Endometrial microvascular endothelial cells (primary cell): ENCODE results near the gene ANKRD16. TPM values are rescaled to one million over a fixed set of nuclear protein-coding genes. Genes with fewer than 3 reads are reported as not detected.

Experiments used
- in situ Hi-C: cut with HindIII; loops from 2 replicates; pipeline ENCODE4 v1.10.0; 2017; ENCODE audit warnings: low sequenced_read_pairs, low pct_unique_long_range_greater_than_20kb; ENCODE audit errors: inconsistent ontology term
- total RNA-seq: library from RNA; depleted of rRNA; stranded (reverse); fragments of >200 nt; gene quantifications from one replicate; pipeline ENCODE4 v1.2.3, GENCODE V29; 2015; ENCODE audit errors: inconsistent ontology term

The ANKRD16 gene
- total RNA-seq, 1 donor from 2014 or later, result 3.6 TPM

DNA sequence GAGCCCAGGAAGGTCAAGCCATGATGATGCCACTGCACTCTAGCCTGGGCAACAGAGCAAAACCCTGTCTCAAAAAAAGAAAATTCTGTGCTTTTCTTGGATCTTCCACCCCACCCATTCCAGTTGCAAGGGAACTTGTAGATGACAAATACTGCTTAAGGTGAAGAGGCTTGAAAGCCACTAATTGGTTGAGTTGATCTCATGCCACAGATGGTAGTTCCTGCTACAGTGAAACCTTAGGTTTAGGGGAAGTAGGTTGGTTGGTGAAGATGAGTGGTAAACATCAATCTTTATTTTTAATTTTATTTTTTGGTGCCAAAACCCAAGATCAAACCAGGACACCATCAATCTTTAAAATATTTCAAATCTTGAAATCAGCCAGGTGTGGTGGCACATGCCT lies 73.5 kb downstream of the ANKRD16 start:
- in situ Hi-C loops, result no loop called here

DNA sequence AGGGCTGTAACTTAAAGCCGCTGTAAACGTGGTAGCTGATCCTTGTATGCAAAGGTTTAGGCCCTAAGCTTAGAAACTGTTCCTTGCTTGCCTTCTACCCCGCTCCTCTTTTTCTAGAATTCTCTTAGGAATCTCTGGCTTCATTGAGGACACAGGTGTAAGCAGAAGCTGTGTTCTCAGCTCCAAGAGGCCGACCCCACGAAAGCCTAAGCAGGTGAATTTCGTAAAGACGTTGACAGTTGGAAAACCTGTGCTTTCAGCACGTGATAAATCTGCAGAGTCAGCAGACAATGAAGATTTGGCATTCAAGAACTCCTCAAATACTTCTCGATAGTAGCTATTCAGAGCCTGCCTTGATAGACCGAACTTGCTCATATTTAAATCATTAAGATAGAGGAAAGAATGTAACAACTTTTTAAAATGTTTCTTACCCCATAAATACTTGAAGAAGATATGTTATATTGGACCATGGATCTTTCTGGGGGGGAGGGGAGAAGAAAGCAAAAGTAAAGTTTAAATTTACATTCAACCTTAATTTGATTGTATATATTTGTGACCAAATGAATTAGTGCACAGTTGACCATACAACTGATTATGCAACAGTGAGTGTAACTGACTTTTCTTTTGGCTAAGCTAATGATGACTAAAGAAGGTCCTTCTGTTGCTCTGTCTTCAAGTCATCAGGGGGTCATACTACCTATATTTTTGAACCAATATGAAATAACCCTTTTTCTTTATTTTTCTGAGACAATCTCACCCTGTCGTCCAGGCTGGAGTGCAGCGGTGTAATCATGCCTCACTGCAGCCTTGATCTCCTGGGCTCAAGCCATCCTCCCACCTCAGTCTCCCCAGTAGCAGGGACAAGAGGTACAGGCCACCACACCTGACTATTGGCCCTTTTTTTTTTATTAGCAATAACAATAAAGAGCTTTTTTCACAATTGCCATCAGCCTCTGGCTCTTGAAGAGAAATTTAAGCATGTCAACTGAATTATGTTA lies 75.3 kb downstream of the ANKRD16 start:
- in situ Hi-C loops, result no loop called here

DNA sequence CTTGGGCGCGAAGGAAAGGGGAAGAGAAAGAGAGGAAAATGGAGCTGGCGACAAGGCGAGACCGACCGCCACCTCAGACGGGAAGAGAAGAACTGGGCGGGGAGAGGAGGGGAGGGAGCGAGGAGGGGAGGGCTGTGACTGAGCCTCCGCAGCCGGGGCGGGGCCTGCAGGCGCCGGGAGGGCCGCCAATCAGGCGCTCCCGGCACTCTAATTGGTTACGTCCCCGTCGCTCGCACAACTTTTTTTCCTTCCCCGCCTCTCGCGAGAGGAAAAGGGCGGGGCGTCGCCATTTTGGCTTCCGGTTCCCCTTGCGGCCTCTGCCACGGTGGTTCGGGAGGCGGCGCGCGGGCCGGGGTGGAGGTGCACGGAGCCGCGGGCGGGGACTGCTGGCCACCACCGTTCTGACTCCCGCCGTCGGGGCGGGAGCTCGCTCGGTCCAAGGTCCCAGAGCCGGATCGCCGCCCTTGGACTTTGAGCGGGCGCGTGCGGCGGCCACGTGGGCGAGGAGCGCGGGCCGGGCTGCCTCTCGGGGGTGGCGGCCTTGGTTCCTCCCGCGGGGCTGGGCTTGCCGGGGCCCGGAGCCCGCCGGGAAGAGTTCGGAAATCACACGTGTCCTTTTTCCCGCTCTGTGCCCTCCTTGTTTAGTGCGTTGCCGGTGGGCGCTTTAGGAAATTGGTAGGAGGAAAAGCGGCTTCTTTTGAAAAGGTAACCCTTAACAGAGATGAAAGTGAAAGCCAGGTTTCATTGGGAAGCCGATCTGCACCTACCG lies 76.2 kb downstream of the ANKRD16 start, which contains the start of gene GDI2:
Gene GDI2, minus strand, starts transcription at position 94 of the 769 bp plus-strand sequence. CDS start 176 bp downstream, outside the sequence.
- in situ Hi-C loops, result no loop called here

DNA sequence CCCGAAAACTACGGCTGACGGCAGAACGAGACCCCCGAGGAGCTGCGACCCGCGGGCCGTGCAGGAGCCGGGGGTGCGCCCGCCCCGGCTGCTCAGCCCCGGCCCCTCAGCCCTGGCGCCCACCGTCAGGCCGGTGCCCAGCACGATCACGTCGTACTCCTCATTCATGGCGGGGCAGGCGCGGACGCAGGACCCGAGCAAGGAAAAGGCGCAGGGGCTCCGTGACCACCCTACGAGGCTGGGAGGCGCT lies 76.7 kb downstream of the ANKRD16 start:
- in situ Hi-C loops, result no loop called here

DNA sequence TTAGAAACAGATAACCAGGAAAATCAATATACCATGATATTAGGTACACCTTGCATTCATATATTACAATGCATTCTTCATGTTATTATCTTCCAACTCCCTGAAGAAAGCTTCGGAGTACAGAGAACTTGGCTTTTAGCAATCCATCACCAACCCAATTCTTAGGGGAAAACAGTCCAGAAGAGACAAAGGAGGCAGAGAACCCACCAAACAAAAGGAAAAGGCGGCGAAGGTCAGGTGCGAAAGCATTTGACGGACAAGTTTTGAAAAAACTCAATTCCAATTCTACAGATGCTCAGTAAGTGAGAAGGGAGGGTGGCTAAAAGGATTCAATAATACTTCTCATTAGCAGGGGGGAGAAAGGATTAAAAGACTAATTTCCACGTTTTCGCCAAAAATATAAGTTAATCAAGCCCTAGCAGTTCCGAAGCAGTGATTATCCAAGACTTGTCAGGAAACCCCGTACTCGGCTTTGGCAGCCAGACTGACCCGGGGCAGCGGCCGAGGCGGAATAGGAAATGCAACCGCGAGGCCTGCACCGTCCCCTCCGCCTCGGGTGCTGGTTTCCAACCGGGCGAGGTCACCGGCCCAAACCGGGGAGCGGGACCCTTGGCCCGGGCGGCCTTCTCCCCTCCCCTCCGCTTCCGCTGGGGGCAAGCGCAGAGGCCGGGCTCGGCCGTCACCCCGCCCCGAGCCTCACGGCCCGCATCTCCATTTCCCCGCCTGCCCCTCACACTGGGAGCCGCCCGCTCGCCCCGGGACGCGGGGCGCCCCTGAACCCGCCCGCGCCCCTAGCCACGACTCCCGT lies 77.2 kb downstream of the ANKRD16 start:
- in situ Hi-C loops, result no loop called here

Other genes starting within 250 kb of the ANKRD16 start
- gene ASB13, start 223.3 kb downstream of the ANKRD16 start, total RNA-seq, result 10.3 TPM
- gene TASOR2, start 205.1 kb downstream of the ANKRD16 start, total RNA-seq, result 48.7 TPM
- 408 TPM for gene GDI2, start 76.5 kb downstream of the ANKRD16 start, total RNA-seq
- 93.5 TPM for gene FBH1, start 350 bp upstream of the ANKRD16 start, total RNA-seq
- gene IL15RA, start 87.7 kb upstream of the ANKRD16 start, total RNA-seq, result 75.4 TPM
- gene IL2RA, start 172.5 kb upstream of the ANKRD16 start, total RNA-seq, result not detected
- gene RBM17, start 199.1 kb upstream of the ANKRD16 start, total RNA-seq, result 44.3 TPM